ENCODE data around the gene ZNF154. TPM values are rescaled to one million over a fixed set of nuclear protein-coding genes. Genes with fewer than 3 reads are reported as not detected.

Gene ZNF154
- total and polyA plus RNA-seq, 2 donors (not counting 1 experiment from before 2014, with no cell fraction given), result 25.4 to 40.4 TPM

GRCh38 chr19:57686727-57687126, 22.3 kb downstream of the ZNF154 start:
- Histone ChIP-seq H3K4me2 (replicated peaks; ENCODE audit: low read depth, low read length, poor library complexity, severe bottlenecking) (no peak overlapping the region), H3K9ac (ENCODE audit: low read length) (no peak overlapping the region), H3K9me3 (ENCODE audit: control extremely low read depth in 1 of 3, control insufficient read depth in 2 of 3, insufficient read depth in 1 of 3, low read length in 2 of 3) (peaks cover 9 to 68% (median 67%) of the 10 kb centered on the region in 3 donors), H3K79me2 (ENCODE audit: control insufficient read depth, insufficient read depth, low read length) (peaks cover 85% of the 10 kb centered on the region), H4K20me1 (ENCODE audit: control insufficient read depth, insufficient read depth, low read length, poor library complexity, severe bottlenecking) (no peaks in the 10 kb centered on the region), H3K27ac (ENCODE audit: low read length in 2 of 2) (no peak overlapping the region), H2AFZ (ENCODE audit: insufficient read depth, low read depth, low read length, poor library complexity, severe bottlenecking) (no peak overlapping the region), H3K4me3 (ENCODE audit: control extremely low read depth in 1 of 5, extremely low read depth in 1 of 5, insufficient read depth in 1 of 5, low read depth in 2 of 5, low read length in 4 of 5) (no peak overlapping the region), H3K36me3 (replicated peaks in 1 of 2; ENCODE audit: control extremely low read depth in 1 of 2, control insufficient read depth in 1 of 2, extremely low read depth in 1 of 2, insufficient read depth in 2 of 2, low read length in 1 of 2) (peaks cover 11 to 43% of the 10 kb centered on the region in 2 experiments), H3K4me1 (ENCODE audit: control insufficient read depth in 2 of 2, insufficient read depth in 2 of 2, low read length in 2 of 2) (peaks cover 13 to 20% of the 10 kb centered on the region in 2 donors), H3K27me3 (replicated peaks in 1 of 4; ENCODE audit: control extremely low read depth in 1 of 4, control insufficient read depth in 3 of 4, insufficient read depth in 4 of 4, low read length in 3 of 4) (no peaks in the 10 kb centered on the region)
- CTCF ChIA-PET, result no interaction called here
- no peaks in the 10 kb centered on the region for H3K27me3 Mint-ChIP-seq
- H3K4me1 Mint-ChIP-seq, result peaks cover 33% of the 10 kb centered on the region
- no peak for TF ChIP-seq EZH2 (IDR thresholded peaks at IDR 0.05; ENCODE audit: borderline replicate concordance, insufficient read depth, low read depth, low read length, poor library complexity, severe bottlenecking)
- H3K4me3 Mint-ChIP-seq, result no peak overlapping the region
- intact Hi-C loops (cut with micrococcal nuclease), result no loop called here
- H3K27ac Mint-ChIP-seq, result no peak overlapping the region
- no peak for ATAC-seq (ENCODE audit: low read depth)
- no peak for DNase-seq
- 100% methylated on average over 1 of the region's 3 CpGs for WGBS (ENCODE audit: insufficient coverage)
- POLR2A ChIA-PET, result no interaction called here
- H3K9me3 Mint-ChIP-seq (ENCODE audit: insufficient read depth), result peaks cover 22% of the 10 kb centered on the region

- CTCF ChIA-PET, result interaction anchor here (1.1 to 1.6 kb wide), 4 partner anchors 10 to 68 kb away, joined by 3 to 4 read pairs (median 4); partner anchors contain the start of gene ZNF671
Observed at GRCh38 chr19:57682226-57682766, 26.7 kb downstream of the ZNF154 start.

More at GRCh38 chr19:57682226-57682766, 26.7 kb downstream of the ZNF154 start:
- Histone ChIP-seq H4K20me1 (ENCODE audit: control insufficient read depth, insufficient read depth, low read length, poor library complexity, severe bottlenecking) (no peaks in the 10 kb centered on the region), H3K27ac (ENCODE audit: low read length in 2 of 2) (peak overlapping the region; percentile 50 to 57), H3K36me3 (replicated peaks in 1 of 2; ENCODE audit: control extremely low read depth in 1 of 2, control insufficient read depth in 1 of 2, extremely low read depth in 1 of 2, insufficient read depth in 2 of 2, low read length in 1 of 2) (peaks cover 10 to 33% of the 10 kb centered on the region in 2 experiments), H3K4me3 (ENCODE audit: control extremely low read depth in 1 of 5, extremely low read depth in 1 of 5, insufficient read depth in 1 of 5, low read depth in 2 of 5, low read length in 4 of 5) (peak overlapping the region; percentile 65 to 98 (median 90)), H3K4me1 (ENCODE audit: control insufficient read depth in 2 of 2, insufficient read depth in 2 of 2, low read length in 2 of 2) (peaks cover 13 to 25% of the 10 kb centered on the region in 2 donors), H3K9me3 (ENCODE audit: control extremely low read depth in 1 of 3, control insufficient read depth in 2 of 3, insufficient read depth in 1 of 3, low read length in 2 of 3) (peaks cover 8 to 48% (median 37%) of the 10 kb centered on the region in 3 donors), H3K9ac (ENCODE audit: low read length) (peak overlapping the region; percentile 85), H3K79me2 (ENCODE audit: control insufficient read depth, insufficient read depth, low read length) (peaks cover 55% of the 10 kb centered on the region), H3K4me2 (replicated peaks; ENCODE audit: low read depth, low read length, poor library complexity, severe bottlenecking) (peak overlapping the region; percentile 96), H2AFZ (ENCODE audit: insufficient read depth, low read depth, low read length, poor library complexity, severe bottlenecking) (peak overlapping the region; percentile 98), H3K27me3 (replicated peaks in 1 of 4; ENCODE audit: control extremely low read depth in 1 of 4, control insufficient read depth in 3 of 4, insufficient read depth in 4 of 4, low read length in 3 of 4) (peaks cover 0 to 4% (median 0%) of the 10 kb centered on the region in 4 experiments)
- POLR2A ChIA-PET, result interaction anchor here (0.5 to 1.3 kb wide), 7 partner anchors 8 to 205 kb away, joined by 3 to 8 read pairs (median 3); partner anchors contain the start of genes ZNF154, ZNF211, ZNF671 and ZNF772
- intact Hi-C loops (cut with micrococcal nuclease), result loop anchor here (5.0 kb wide), 1 partner anchor 440 kb away; the partner anchor contains the start of gene ZNF805
- TF ChIP-seq EZH2 (IDR thresholded peaks at IDR 0.05; ENCODE audit: borderline replicate concordance, insufficient read depth, low read depth, low read length, poor library complexity, severe bottlenecking) (no peak), CTCF (IDR thresholded peaks at IDR 0.05) (no peak)
- H3K4me1 Mint-ChIP-seq, result peaks cover 38% of the 10 kb centered on the region
- peak overlapping the region; percentile 91 for H3K27ac Mint-ChIP-seq
- H3K4me3 Mint-ChIP-seq, result peak overlapping the region; percentile 98
- H3K27me3 Mint-ChIP-seq, result peaks cover 15% of the 10 kb centered on the region
- H3K9me3 Mint-ChIP-seq (ENCODE audit: insufficient read depth), result peaks cover 22% of the 10 kb centered on the region
- 5% methylated on average over 19 of the region's 19 CpGs for WGBS (ENCODE audit: insufficient coverage)
- ATAC-seq (ENCODE audit: low read depth) (no peak), DNase-seq (no peak)

Measured in B cell (primary cell).